HCT116 (cell line): ENCODE results near the gene CHRNA7. TPM values are rescaled to one million over a fixed set of nuclear protein-coding genes. Genes with fewer than 3 reads are reported as not detected.
"Not testable (repeated sequence)": the region's sequence is repeated elsewhere in the genome, so short reads cannot be mapped to it uniquely, and the experiment has no call there.

Experiments
- ATAC-seq: fragments of 200-7000 bp; cut with Tn5 transposase; 2 replicates; pipeline ENCODE4 v1.9.1; 2020; ENCODE audit warnings: mild to moderate bottlenecking, moderate library complexity
- BruUV-seq: library from RNA; stranded (reverse); fragments of 400-500 nt; replicated peaks from 2 replicates; lab custom pipeline; 2021; lab: Mats Ljungman, UMichigan
- CTCF ChIA-PET: fragments of 300-600 bp; sonication (Branson Sonifier 250); formaldehyde crosslinking; loops from one replicate; lab custom pipeline; 2021; ENCODE audit warnings: antibody characterized with exemption; lab: Charles Lee
- POLR2A ChIA-PET: fragments of 300-600, 350-600 bp; sonication (Branson Sonifier 250); formaldehyde crosslinking; loops from one replicate; lab custom pipeline; 2021; ENCODE audit warnings: antibody characterized with exemption; lab: Charles Lee
- RAD21 ChIA-PET, 2 experiments: fragments of 300-600 bp; sonication (Branson Sonifier 250); formaldehyde crosslinking; loops; one replicate each; lab custom pipeline; 2023; ENCODE audit warnings: low total read pairs in 2 of 2; ENCODE audit not compliant: uncharacterized antibody in 2 of 2, unreplicated experiment in 2 of 2, low non-redundant PET in 1 of 2; lab: Charles Lee
- DNase-seq: peaks from one replicate; pipeline ENCODE4 v3.0.0-alpha.2; 2010; ENCODE audit warnings: low read depth, low spot score
- H2AFZ ChIP-seq: fragments of 200-600 bp; shearing (Covaris generic), sonication (generic); 2 replicates; pipeline ENCODE4 v1.6.1; 2017; ENCODE audit warnings: low read depth, mixed run types, mixed read lengths, antibody characterized with exemption, low read length; ENCODE audit not compliant: poor library complexity, severe bottlenecking
- H3K27ac ChIP-seq: 2 replicates; pipeline ENCODE4 v1.5.1; 2012; ENCODE audit warnings: low read depth, low read length
- H3K27me3 ChIP-seq: fragments of 200-600 bp; sonication (generic); 2 replicates; pipeline ENCODE4 v1.6.1; 2016; ENCODE audit warnings: mixed run types, low read length, mixed read lengths; ENCODE audit not compliant: insufficient read depth
- H3K36me3 ChIP-seq, 2 experiments: fragments of 200-500 bp in 1 of 2; fragments of 200-600 bp in 1 of 2; sonication (Bioruptor generic) in 1 of 2; sonication (generic) in 1 of 2; 2 replicates each; pipeline versions ENCODE4 v1.5.1 to v1.6.1; 2014 to 2016; ENCODE audit warnings: low read length in 2 of 2, inconsistent platforms in 1 of 2, mixed read lengths in 1 of 2, mixed run types in 1 of 2; ENCODE audit not compliant: insufficient read depth in 2 of 2, control insufficient read depth in 1 of 2
- H3K4me1 ChIP-seq, 2 experiments: fragments of 200-600 bp in 1 of 2; sonication (generic) in 1 of 2; 2 replicates each; pipeline versions ENCODE4 v1.5.1 to v1.6.1; 2012 to 2017; ENCODE audit warnings: low read length in 2 of 2, inconsistent platforms in 1 of 2, mild to moderate bottlenecking in 1 of 2, mixed read lengths in 1 of 2, mixed run types in 1 of 2, moderate library complexity in 1 of 2; ENCODE audit not compliant: insufficient read depth in 2 of 2, control insufficient read depth in 1 of 2
- H3K4me2 ChIP-seq: fragments of 200-600 bp; sonication (generic); 2 replicates; pipeline ENCODE4 v1.6.1; 2017; ENCODE audit warnings: mixed run types, low read length, mixed read lengths
- H3K4me3 ChIP-seq, 2 experiments: fragments of 200-600 bp in 1 of 2; sonication (generic) in 1 of 2; replicated peaks in 1 of 2; 2 replicates each; pipeline ENCODE4 v1.5.1; 2011 to 2016; ENCODE audit warnings: low read length in 2 of 2, control low read depth in 1 of 2, low read depth in 1 of 2, mild to moderate bottlenecking in 1 of 2, mixed read lengths in 1 of 2, mixed run types in 1 of 2
- H3K79me2 ChIP-seq: fragments of 200-600 bp; sonication (generic); 2 replicates; pipeline ENCODE4 v1.6.1; 2017; ENCODE audit warnings: mild to moderate bottlenecking, mixed run types, low read length, moderate library complexity, mixed read lengths; ENCODE audit not compliant: insufficient read depth
- H3K9ac ChIP-seq: fragments of 200-600 bp; sonication (generic); 2 replicates; pipeline ENCODE4 v1.6.1; 2016; ENCODE audit warnings: low read length, mixed read lengths
- H3K9me2 ChIP-seq: fragments of 200-600 bp; sonication (generic), shearing (Covaris generic); 2 replicates; pipeline ENCODE4 v1.6.1; 2017; ENCODE audit warnings: mixed run types, mild to moderate bottlenecking, moderate library complexity; ENCODE audit not compliant: insufficient read depth
- H3K9me3 ChIP-seq, 2 experiments: fragments of 200-500 bp in 1 of 2; fragments of 200-600 bp in 1 of 2; sonication (Bioruptor generic) in 1 of 2; sonication (generic) in 1 of 2; 2 replicates each; pipeline ENCODE4 v1.6.1; 2014 to 2017; ENCODE audit warnings: low read length in 2 of 2, mixed read lengths in 2 of 2, inconsistent platforms in 1 of 2, low read depth in 1 of 2, mild to moderate bottlenecking in 1 of 2, mixed run types in 1 of 2, moderate library complexity in 1 of 2; ENCODE audit not compliant: control insufficient read depth in 1 of 2, insufficient read depth in 1 of 2
- H4K20me1 ChIP-seq: fragments of 200-600 bp; sonication (generic), shearing (Covaris generic); 2 replicates; pipeline ENCODE4 v1.6.1; 2017; ENCODE audit warnings: mixed run types, mild to moderate bottlenecking, moderate library complexity; ENCODE audit not compliant: insufficient read depth
- intact Hi-C: fragments of 100-400 bp; cut with micrococcal nuclease; formaldehyde crosslinking; loops from 2 replicates; pipeline ENCODE4 v1.10.0; 2022
- total RNA-seq: library from RNA; stranded (reverse); gene quantifications from one replicate; pipeline ENCODE4 v1.2.1, GENCODE V29; 2021; ENCODE audit not compliant: unreplicated experiment

CHRNA7 gene
- total RNA-seq, 1 experiment from 2014 or later: 6.8 TPM

- RAD21 ChIA-PET, H3K79me2 ChIP-seq, H3K4me2 ChIP-seq, H3K27ac ChIP-seq, H3K9ac ChIP-seq, H3K36me3 ChIP-seq, intact Hi-C loops, H3K9me3 ChIP-seq, BruUV-seq, ATAC-seq, DNase-seq, POLR2A ChIA-PET, H3K4me3 ChIP-seq, CTCF ChIA-PET, H3K9me2 ChIP-seq, H3K27me3 ChIP-seq, H2AFZ ChIP-seq, H4K20me1 ChIP-seq, H3K4me1 ChIP-seq: not testable (repeated sequence)
Measured at GRCh38 chr15:32162143-32162542, 131.8 kb downstream of the CHRNA7 start.

GRCh38 chr15:32164065-32164464, 133.8 kb downstream of the CHRNA7 start:
- DNase-seq, POLR2A ChIA-PET, H3K4me3 ChIP-seq, H3K36me3 ChIP-seq, BruUV-seq, H3K9me3 ChIP-seq, H3K27me3 ChIP-seq, intact Hi-C loops, H3K9ac ChIP-seq, H3K4me1 ChIP-seq, CTCF ChIA-PET, H4K20me1 ChIP-seq, H2AFZ ChIP-seq, RAD21 ChIA-PET, H3K9me2 ChIP-seq, H3K27ac ChIP-seq, H3K79me2 ChIP-seq, ATAC-seq, H3K4me2 ChIP-seq: not testable (repeated sequence)

DNA sequence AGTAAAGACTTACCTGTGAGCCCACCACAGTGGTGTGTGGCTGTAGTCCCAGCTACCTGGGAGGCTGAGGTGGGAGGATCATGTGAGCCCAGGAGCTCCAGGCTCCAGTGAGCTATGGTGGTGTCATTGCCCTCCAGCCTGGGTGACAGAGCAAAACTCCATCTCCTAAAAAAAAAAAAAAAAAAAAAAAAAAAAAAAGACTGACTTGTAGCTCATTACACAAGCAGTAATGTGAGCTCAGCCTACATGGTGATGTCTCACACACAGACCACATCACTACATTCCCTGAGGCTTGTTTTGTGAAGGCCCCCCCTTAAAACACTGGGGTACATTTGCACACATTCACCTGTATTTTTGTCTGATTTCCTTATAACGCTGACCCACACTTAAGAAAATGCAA, 134.4 kb downstream of the CHRNA7 start:
- not testable (repeated sequence) for H2AFZ ChIP-seq, BruUV-seq

GRCh38 chr15:32165775-32166174, 135.5 kb downstream of the CHRNA7 start:
- H2AFZ ChIP-seq, DNase-seq, BruUV-seq: not testable (repeated sequence)

More for the DNA sequence above, 134.4 kb downstream of the CHRNA7 start:
- H4K20me1 ChIP-seq, H3K79me2 ChIP-seq, DNase-seq, H3K36me3 ChIP-seq, ATAC-seq, intact Hi-C loops, H3K4me1 ChIP-seq, H3K9me3 ChIP-seq, POLR2A ChIA-PET, H3K4me3 ChIP-seq, RAD21 ChIA-PET, H3K4me2 ChIP-seq, CTCF ChIA-PET, H3K27ac ChIP-seq, H3K9me2 ChIP-seq, H3K27me3 ChIP-seq, H3K9ac ChIP-seq: not testable (repeated sequence)

More at GRCh38 chr15:32165775-32166174, 135.5 kb downstream of the CHRNA7 start:
- H4K20me1 ChIP-seq, H3K79me2 ChIP-seq, H3K9me2 ChIP-seq, H3K4me2 ChIP-seq, CTCF ChIA-PET, RAD21 ChIA-PET, intact Hi-C loops, H3K27me3 ChIP-seq, H3K9me3 ChIP-seq, H3K4me1 ChIP-seq, H3K9ac ChIP-seq, H3K36me3 ChIP-seq, H3K4me3 ChIP-seq, ATAC-seq, POLR2A ChIA-PET, H3K27ac ChIP-seq: not testable (repeated sequence)
